Fibroblast of skin of abdomen (primary cell): ENCODE measurements around the gene TOR1B.
"Not testable (repeated sequence)": the region's sequence is repeated elsewhere in the genome, so short reads cannot be mapped to it uniquely, and the experiment has no call there.

Experiments used
- DNase-seq: peaks from one replicate; pipeline ENCODE4 v3.0.0-alpha.2; 2013

Gene TOR1B

DNA sequence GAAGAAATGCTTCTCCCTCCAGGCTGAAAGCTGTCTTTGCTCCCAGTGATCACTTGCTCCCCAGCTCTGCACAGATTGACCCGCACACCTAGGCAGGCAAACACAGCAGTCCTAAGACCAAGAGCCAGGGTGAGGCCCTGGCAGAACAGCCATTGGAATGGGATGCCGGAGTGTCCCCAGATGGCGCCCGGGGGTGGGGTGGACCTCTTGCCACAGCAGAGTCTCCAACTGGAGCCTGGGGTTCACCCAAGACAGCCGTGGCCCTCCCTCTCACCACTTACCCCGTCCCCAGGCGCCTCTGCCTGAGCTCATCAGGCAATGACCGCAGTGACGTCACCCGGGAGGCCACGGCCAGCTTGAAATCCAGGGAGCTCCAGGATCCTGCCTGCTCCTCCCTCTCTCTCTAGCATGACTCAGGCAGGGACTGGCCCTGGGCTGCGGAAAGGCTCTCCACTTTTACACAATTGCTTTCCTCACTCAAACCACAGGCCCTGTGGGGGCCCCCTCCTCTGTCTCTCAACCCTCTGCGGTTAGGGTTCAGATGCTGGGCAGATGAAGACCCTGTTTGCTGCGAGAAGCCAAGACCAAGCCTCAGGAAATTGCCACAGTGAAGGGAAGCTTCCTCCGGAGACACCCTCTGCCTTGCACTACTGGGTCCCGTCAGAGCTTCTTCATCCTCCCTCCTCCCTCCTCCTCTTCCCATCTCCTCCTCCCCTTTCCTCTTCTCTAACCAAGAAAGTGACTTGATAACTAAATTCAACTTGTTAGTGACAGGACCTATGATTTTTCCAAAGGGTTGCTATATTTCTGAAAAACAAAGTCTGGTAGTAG, 25.8 kb upstream of the TOR1B start:
- peak; percentile 100 for DNase-seq

DNA sequence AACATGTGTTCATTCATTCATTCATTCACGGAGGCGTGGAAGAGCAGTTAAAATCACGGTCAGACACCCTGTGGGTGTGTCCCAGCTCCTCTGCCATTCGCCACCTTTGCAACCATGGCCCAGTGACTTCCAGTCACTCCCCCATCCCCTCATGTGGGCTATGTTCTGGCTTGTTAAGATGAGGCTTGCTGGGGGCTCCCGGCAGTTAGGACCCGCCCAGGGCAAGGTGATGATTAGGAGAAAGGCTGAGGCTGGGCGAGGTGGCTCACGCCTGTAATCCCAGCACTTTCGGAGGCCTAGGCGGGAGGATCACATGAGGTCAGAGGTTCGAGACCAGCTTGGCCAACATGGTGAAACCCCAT, 25.2 kb upstream of the TOR1B start:
- no peak for DNase-seq

DNA sequence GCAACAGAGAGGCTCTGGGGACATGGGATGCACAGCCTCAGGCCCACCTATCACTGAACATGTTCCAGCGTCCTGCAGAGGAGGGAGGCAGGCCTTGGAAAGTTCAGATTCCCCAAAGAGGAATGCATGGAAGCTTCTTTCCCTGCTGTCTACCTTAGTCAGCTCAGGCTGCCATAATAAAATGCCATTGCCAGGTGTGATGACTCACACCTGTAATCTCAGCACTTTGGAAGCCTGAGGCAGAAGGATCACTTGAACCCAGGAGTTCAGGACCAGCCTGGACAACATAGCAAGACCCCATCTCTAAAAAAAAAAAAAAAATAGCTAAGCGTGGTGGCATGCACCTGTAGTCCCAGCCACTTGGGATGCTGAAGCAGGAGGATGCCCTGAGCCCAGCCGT, 24.5 kb upstream of the TOR1B start:
- DNase-seq, result no peak

DNA sequence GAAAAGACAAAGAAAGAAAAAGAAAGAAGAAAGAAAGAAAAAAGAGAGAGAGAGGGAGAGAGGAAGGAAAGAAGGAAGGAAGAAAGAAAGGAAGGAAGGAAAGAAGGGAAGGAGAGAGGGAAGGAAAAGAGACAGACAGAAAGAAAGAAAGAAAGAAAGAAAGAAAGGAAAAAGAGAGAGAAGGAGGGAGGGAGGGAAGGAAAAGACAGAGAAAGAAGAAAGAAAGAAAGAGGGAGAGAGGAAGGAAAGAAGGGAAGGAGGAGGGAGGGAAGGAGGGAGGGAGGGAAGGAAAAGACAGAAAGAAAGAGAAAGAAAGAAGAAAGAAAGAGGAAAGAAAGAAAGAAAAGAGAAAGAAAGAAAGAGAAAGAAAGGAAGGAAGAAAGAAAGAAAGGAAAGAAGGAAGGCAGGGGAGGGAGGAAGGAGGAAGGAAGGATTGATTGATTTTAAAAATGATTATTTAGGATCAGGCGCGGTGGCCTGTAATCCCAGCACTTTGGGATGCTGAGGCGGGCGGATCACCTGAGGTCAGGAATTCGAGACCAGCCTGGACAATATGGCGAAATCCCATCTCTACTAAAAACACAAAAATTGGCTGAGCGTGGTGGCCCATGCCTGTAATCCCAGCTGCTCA, 23.3 kb upstream of the TOR1B start:
- DNase-seq, result no peak

DNA sequence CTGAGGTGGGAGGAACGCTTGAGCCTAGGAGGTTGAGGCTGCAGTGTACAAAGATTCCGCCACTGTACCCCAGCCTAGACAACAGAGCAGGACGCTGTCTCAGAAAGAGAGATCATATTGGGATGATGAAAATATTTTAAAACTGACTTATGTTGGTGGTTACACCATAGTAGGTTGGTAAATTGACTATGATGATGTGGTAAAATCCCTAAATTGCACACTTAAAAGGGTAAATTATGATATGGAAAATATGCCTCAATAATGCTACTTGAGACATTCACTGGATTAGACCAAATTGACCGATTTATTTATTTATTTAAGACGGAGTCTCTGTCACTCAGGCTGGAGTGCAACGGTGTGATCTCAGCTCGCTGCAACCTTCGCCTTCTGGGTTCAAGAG, 21.9 kb upstream of the TOR1B start:
- DNase-seq, result no peak

DNA sequence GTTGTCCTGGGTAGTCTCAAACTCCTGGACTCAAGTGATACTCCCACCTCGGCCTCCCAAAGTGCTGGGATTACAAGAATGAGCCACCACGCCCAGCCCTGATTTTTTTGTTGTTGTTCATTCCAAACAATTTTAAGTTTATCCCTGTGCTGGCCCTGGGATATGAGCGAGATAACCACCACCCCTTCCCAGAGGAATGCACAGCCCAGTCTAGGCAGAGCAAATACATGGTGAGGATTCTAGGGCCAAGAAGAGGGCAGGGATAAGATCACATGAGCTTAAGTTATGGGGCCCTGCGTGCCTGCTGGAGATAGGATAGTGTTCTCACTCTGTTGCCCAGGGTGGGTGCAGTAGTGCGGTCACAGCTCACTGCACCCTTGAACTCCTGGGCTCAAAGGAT, 21.0 kb upstream of the TOR1B start:
- peak; percentile 31 for DNase-seq

DNA sequence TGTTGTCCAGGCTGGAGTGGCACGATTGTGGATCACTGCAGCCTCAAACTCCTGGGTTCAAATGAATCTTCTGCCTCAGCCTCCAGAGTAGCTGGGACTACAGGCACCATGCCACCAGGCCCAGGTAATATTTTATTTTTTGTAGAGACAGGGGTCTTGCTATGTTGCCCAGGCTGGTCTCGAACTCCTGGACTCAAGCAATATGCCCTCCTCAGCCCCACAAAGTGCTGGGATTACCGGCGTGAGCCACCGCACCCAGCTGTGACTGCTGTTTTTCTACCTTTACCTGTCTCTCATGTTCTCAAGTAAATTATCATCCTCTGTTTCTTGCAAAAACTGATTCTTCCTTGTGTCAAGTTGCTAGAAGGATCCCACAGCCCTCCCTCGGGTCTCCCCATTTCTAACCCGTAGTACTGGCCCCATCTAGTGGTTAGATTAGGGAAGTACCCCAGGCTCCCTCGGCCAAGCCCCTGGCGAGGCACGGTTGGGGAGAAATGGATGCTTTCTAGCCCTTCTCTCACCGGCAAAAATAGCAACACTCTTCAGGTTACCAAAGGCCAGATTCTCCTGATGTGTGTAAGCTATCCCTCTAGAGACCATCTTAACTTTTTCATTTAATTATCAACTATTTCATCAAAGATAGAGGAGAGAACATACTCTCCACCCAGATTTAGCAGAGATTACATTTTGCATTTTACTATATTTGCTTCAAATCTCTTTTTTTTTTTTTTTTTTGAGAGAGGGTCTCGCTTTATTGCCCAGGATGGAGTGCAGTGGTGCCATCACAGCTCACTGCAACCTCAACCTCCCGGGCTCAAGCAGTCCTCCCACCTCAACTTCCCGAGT, 19.2 kb upstream of the TOR1B start:
- peak; percentile 66 for DNase-seq

DNA sequence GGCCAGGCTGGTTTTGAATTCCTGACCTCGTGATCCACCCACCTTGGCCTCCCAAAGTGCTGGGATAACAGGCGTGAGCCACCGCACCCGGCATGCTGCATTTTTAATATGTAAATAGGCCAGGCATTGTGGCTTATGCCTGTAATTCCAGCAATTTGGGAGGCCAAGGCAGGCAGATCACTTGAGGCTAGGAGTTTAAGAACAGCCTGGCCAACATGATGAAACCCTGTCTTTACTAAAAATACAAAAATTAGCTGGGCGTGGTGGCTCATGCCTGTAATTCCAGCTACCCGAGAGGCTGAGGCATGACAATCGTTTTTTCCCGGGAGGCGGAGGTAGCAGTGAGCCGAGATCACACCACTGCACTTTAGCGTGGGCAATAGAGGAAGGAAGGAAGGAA, 18.0 kb upstream of the TOR1B start:
- not testable (repeated sequence) for DNase-seq

DNA sequence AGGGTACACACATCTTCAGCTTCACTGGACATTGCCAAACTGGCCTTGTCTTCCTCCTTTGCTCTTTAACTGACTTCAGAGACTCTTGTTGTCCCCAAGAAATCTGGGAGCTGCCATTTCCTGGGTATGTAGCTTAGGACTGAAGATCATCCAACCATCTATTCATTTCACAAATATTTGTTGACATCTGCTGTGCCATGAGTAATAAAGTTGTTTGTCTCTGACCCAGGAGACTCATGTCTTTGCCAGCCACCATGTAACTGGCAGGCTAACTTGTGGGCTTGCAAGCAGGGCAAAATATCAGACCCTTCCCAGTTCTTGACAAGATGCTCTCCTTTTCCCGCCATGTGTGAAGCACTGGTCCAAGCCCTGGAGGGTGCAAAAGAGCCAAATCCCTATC, 17.1 kb upstream of the TOR1B start:
- no peak for DNase-seq

DNA sequence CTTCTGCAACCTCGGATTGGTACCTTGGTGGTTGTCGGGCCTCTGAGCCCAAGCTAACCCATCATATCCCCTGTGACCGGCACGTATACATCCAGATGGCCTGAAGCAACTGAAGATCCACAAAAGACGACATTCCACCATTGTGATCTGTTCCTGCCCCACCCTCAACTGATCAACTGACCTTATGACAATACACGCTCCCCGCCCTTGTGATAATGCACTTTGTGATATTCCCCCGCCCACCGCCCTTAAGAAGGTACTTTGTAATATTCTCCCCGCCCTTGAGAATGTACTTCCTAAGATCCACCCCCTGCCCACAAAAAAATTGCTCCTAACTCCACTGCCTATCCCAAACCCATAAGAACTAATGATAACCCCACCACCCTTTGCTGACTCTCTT, 16.5 kb upstream of the TOR1B start:
- no peak for DNase-seq

DNA sequence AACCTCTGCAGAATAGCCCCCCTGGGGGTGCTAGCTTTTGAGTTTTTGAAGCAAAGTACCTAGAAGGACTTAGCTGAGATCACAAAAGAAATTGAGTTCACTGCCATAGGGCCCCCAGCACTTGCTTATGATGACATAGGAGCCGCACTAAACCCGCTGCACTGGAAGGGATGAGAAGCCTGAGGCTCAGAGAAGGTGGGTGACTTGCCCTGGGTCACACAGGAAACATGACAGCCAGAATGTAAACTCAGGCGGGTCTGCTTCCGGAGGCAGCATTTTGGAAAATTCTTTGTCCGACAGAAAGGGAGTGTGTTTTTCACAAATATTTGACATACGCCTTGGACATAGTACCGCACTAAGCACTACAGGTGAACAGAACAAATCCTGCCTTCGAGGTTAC, 8.4 kb upstream of the TOR1B start:
- no peak for DNase-seq

DNA sequence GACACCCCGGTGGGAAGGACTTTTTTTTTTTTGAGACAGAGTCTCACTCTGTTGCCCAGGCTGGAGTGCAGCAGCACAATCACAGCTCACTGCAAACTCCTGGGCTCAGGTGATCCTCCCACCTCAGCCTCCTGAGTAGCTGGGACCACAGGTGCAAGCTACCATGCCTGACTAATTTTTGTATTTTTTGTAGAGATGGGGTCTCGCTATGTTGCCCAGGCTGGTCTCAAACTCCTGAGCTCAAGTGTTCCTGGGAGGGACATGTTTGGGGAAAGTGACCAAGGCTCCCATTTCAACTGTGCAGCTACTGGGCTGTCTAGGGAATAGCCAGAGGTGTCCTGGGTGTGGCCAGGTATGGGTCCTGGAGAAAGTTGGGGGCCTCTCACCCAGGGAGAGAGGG, 7.0 kb upstream of the TOR1B start:
- DNase-seq, result not testable (repeated sequence)

DNA sequence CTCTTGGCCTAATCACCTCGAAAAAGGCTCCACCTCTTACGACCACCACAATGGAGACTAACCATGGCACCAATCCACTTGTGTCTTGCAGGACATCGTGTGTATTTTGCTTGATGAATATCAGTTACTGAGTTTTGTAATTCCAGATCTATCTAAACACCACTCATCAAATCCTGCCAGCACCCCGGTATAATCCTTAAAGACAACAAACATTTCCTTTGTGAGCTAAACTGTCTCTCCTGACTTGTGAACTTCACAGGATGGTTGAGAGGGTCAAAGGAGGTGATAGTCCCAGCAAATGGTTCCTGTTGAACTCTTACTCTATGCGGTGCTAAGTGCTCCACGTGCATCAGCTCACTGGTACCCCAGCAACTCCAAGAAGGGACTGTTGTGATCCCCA, 4.0 kb upstream of the TOR1B start:
- DNase-seq, result no peak

DNA sequence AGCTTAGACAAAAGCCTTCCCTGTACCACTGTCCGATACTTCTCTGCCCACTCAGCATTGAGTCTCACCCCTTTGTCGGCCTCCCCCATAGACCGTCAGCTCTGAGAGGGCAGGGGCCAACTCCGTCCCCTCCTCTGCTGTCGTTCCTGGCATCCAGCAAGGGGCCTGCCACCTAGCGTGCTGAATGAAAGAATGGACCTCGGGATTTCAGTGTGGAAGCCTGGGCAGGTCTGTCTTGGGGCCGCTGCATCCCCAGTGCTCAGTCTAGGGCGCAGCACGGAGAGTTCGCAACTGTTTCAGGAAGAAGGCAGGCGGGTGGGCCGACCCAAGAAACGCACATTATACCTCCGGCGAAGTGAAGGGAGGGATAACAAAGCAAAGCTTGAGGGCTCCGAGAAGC, 1.5 kb upstream of the TOR1B start:
- DNase-seq, result no peak

DNA sequence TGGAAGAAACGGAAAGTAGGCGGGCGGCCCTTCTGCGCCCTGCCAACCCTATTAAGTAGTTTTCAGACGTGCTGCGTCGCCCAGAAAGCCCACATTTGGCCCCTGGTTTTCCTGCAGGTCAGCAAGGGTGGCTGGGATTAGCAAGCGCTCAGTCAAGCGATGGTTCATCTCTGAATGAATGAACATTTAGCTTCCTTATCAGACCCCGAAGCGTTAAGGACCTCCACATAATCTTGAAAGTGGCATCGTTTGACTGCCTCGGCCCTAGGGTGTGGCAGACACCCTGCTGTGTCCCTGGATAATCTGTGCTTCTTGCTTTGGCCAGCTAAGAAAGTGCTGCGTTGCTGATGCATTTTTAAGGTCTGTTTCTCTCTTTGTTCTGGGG, 684 bp downstream of the TOR1B start:
- DNase-seq, result no peak

DNA sequence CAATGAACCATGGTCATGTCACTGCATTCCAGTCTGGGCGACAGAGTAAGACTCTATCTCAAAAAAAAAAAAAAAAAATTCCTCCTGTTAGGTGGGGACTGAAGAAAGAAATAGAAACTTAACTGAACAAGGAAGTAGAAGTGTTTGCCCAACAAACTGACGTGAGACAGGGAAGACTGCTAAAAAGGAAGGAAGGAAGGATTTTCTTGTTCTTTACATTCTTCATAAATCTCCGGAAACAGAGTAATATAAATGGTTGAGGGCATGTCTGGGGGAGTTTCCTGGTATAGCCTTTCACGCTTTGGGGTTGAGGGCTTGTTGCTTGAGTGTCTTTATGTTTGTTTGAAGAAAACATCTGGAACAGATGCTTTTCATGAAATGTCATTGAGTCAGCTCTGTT, 3.1 kb downstream of the TOR1B start:
- no peak for DNase-seq

DNA sequence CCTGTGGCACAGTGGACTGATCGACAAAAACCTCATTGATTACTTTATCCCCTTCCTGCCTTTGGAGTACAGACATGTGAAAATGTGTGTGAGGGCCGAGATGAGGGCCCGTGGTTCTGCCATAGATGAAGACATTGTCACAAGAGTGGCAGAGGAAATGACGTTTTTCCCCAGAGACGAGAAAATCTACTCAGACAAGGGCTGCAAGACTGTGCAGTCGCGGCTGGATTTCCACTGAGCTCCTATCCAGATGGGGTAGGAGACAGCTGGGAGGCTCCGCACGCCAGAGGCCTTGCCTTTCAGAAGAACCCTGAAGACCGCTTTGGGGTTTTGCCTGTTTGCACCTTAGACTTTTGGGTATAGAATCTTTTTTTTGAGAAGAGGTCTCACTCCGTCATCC, 6.4 kb downstream of the TOR1B start:
- no peak for DNase-seq

DNA sequence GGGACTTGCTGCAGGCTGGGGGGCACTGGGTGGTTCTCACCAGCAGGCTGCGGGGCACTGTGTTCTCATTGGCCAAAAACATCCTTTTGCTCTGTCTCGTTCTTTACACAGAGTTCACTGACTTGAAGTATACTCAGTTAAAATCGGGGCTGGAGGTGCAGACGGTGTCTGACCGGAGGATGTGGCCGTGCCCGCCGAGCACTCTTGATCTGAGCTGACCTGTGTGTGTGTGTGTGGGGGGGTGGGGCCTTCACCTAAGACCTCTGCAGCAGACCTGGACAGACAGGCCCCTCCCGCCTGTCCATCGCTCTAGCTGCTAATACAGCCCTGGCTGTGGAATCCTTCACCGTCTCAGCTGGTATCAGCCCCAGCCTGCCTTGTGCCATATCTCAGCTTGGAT, 7.1 kb downstream of the TOR1B start:
- no peak for DNase-seq

DNA sequence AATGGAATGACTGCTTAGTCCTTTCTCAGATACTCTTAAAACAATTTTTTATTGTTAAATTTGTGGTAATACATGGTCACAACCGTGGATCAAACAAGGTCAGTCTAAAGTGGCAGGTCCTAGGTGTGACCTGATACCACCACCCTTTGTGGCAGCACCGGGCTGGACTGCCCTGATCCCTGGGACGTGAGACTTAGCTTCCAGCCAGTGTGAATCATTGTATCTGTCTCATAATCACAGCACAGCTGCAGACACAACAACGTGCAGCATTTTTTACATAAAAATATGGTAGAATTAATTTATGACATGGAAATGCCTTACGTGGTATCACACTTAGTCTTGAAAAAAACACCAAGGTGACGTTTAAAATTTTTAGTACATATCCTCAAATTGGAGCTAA, 7.8 kb downstream of the TOR1B start:
- DNase-seq, result no peak

DNA sequence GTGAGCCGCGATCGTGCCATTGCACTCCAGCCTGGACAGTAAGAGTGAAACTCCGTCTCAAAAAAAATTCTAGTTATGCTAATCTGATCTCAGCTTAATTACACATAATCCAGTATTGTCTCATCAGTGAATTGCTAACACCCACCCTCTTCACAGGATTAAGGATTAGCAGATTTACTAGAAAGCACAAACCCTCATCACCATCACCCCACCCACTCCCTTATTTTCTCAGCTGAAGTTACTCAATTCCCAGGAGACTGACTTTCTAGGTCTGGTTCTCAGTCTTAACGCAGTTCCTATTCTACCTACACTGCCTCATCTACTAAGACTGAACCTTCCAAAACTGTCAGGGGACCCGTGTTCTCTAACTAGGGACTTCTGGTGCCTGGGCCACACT, 9.0 kb downstream of the TOR1B start:
- no peak for DNase-seq

DNA sequence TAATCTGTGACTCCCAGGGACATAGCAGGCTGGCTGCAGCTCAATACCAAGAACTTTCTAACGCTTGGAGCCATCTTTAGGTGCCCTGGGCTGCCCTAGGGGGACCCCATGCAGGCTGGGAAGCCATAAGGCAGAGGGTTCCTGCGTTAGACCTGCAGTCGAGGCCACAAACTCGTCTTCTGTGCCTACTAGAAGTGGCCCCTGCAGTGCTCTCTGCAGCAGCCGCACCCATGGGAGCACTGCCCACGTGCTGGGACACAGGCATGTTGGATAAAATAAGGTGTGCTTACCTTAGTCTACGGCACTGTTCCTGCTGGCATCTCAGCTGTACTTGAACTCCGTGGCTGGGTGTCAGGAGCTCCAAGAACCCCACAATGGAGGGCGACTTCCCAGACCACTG, 9.4 kb downstream of the TOR1B start:
- no peak for DNase-seq

DNA sequence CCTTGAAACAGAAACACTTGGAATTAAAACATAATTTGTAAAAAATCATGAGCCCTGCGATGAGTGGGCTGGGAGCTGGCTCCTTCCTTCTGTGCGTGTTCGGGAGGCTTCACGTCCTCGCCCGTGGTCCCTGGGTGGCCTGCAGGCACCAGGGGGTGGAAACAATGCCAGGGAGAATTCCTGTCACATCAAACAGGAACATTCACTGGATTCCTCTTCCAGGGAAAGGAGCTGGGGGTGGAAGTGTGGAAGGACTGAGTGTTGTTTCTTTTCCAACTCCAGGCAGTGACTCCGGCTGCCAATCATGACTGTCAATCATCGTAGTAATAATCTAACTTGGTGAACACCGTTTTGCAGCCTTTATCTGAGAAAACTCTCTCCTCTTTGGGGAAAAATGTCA, 10.7 kb downstream of the TOR1B start:
- no peak for DNase-seq

DNA sequence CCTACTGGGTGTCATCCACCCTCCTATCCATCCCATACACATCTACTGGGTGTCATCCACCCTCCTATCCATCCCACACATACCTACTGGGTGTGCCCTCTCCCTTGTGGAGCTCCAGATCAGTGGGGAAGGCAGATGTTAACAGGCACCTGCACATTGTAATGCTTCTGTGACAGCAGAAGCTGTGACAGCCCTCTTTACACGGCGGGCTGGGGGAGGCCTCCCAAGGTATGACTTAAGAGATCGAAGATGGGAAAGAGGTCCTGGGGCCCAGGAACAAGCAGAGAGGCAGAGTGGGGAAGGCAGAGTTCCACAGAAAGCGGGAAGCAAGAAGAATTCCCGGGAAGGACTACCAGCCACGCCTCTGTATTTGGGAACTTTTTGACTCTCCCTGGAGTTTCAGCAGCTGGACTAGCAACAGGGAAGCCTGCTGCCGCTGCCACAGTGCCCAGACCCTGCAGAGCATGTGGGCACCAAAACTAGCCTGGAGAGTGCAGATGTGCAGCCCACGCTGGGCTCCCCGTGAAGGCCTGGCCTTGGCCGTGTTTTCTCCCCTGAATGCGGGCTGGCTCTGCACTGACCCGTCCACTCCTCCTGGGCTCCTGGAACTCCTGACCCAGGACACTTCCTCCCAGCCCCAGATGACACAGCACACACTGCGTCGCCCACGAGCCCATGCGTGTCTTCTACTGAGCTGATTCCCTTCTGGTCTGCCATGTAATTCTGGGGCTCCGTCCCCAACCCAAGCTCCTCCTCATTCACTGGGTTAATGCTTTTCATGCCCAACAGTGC, 11.6 kb downstream of the TOR1B start:
- no peak for DNase-seq
